Heart right ventricle (tissue), 16 donors: ENCODE data around the gene STXBP3. TPM values are rescaled to one million over a fixed set of nuclear protein-coding genes. Genes with fewer than 3 reads are reported as not detected.
"Not testable (repeated sequence)": the region's sequence is repeated elsewhere in the genome, so short reads cannot be mapped to it uniquely, and the experiment has no call there.

Experiments
- ATAC-seq, 8 donors: fragments of 200-7000 bp; cut with Tn5 transposase; one replicate each; pipeline ENCODE4 v1.9.1; 2020; ENCODE audit warnings: mild to moderate bottlenecking in 8 of 8, moderate library complexity in 8 of 8, moderate number of reproducible peaks in 1 of 8
- DNase-seq, 2 donors: peaks; one replicate each; pipeline ENCODE4 v3.0.0-alpha.2; 2020
- H3K27ac ChIP-seq, 10 donors: fragments of 200-600 bp; sonication (generic) in 2 of 10; one replicate each; pipeline versions ENCODE4 v1.5.0 to v1.8.0; 2020 to 2022; ENCODE audit warnings: mild to moderate bottlenecking in 3 of 10
- H3K27me3 ChIP-seq, 7 donors: fragments of 200-600 bp; one replicate each; pipeline ENCODE4 v1.8.0; 2021 to 2022; ENCODE audit warnings: mild to moderate bottlenecking in 2 of 7
- H3K36me3 ChIP-seq, 9 donors: fragments of 200-600 bp; sonication (generic) in 1 of 9; one replicate each; pipeline versions ENCODE4 v1.5.0 to v1.8.0; 2020 to 2022; ENCODE audit warnings: mild to moderate bottlenecking in 2 of 9
- H3K4me1 ChIP-seq, 9 donors: fragments of 200-600 bp; sonication (generic) in 1 of 9; one replicate each; pipeline versions ENCODE4 v1.5.0 to v1.8.0; 2020 to 2022; ENCODE audit warnings: mild to moderate bottlenecking in 4 of 9
- H3K4me3 ChIP-seq, 10 donors: fragments of 200-600 bp; sonication (generic) in 2 of 10; one replicate each; pipeline versions ENCODE4 v1.5.0 to v1.8.0; 2020 to 2022; ENCODE audit warnings: mild to moderate bottlenecking in 7 of 10, moderate library complexity in 2 of 10
- H3K9me3 ChIP-seq, 11 donors: fragments of 200-600 bp in 10 of 11; sonication (generic) in 2 of 11; one replicate each; pipeline versions ENCODE4 v1.5.0 to v1.8.0; 2013 to 2022; ENCODE audit warnings: mild to moderate bottlenecking in 2 of 11, control low read depth in 1 of 11, moderate library complexity in 1 of 11
- WGBS, 2 donors: extraction: QIAGEN DNeasy Blood & Tissue Kit; methylation state at CpG; one replicate each; pipeline ENCODE4 v1.1.7; 2013; ENCODE audit warnings: inconsistent platforms in 1 of 2; 5-methylcytosine and 5-hydroxymethylcytosine counted together
- intact Hi-C, 10 donors: fragments of 100-400 bp; cut with DNase I; formaldehyde crosslinking; loops; one replicate each; pipeline versions ENCODE4 v1.11.1 to v1.14.2; 2022
- polyA plus RNA-seq, 2 donors: library from polyadenylated mRNA; stranded (reverse); fragments of 200-250 nt; gene quantifications; one replicate each; pipeline ENCODE4 v1.2.3, GENCODE V29; 2013
- total RNA-seq, 10 donors: library from RNA; stranded (reverse); fragmentation: NEBNext Ultra II Directional in 3 of 10; extraction: Animal tissue kit (Norgen Biotek cat#: 25700) in 3 of 10; gene quantifications; one replicate each; pipeline versions ENCODE4 v1.2.1 to v1.2.4, GENCODE V29; 2021 to 2023
- TF ChIP-seq, protein P1 (sequence below), 9 donors: fragments of 200-600 bp; sonication (generic) in 2 of 9; IDR thresholded peaks; one replicate each; pipeline versions ENCODE4 v1.5.0 to v1.8.0; 2021 to 2022; ENCODE audit warnings: antibody characterized with exemption in 9 of 9, mild to moderate bottlenecking in 5 of 9, moderate library complexity in 1 of 9
- donor health status: Arrhythmogenic right ventricular cardiomyopathy.
- donor health status: ischemic (EF 13 %, LVEDD 7.1; RV severe dilation, severe dysfunction).
- donor health status: healthy with polysubstance abuse.
- donor health status: DM: no; HTN: yes; CAD: no.
- donor health status: DM: no; HTN: no; CAD: no.
- donor health status: ischemic (EF 25% LVEDD 6.9; RV normal size, moderate dysfunction).
- donor health status: ischemic (EF 25% LVEDD 5.7; RV mildly dilated, moderate dysfunction).
- donor health status: healthy.
- donor health status: DM: yes; HTN: yes; CAD: no.
- donor health status: Ischemic cardiomyopathy.
- donor health status: ischemic (EF 35%, LVEDD 5.7; RV mildly dilated, moderate dysfunction).
- donor health status: nonischemic (EF 11% LVEDD 7.7; RV severe dilation, severe dysfunction).
- donor health status: DM: yes; HTN: yes; CAD: no.
- donor health status: PGD.
- donor health status: ischemic (EF 29% LVEDD 5.4; RV normal size, mild dysfunction).
- donor health status: nonischemic (EF 23%, LVEDD 6.1; RV moderate dilation, normal function).

Gene STXBP3
- total and polyA plus RNA-seq, 12 donors, result 18.1 to 34.5 (median 22.9) TPM

DNA sequence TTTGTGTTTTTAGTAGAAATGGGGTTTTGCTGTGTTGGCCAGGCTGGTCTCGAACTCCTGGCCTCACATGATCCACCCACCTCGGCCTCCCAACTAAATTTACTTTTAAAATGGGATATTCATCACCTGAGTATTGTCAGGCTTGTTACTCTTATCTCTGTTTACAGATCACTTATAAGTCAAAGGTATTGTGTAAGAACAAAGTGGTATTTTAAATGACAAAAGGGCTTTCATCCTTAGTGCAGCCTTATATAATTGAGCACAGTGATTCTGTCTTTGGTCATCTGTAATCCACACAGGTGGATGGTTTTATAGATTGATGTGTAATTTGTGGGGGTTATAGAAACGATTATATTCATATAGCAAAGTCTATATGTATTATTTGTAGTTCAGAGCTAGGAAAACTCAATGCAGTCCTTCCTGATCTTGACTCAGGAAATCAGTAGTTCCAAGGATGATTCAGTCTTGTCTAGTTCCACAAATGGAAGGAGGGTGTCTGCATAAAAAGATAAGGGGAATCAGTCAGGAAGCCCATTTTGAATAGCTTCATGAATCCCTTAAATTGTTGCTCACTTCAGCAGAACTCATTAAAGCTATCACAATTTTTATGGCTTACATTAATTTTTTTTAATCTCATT lies 34.6 kb downstream of the STXBP3 start:
- DNase-seq (no peak), ATAC-seq (no peak)
- Histone ChIP-seq H3K4me3 (no peak overlapping the region), H3K9me3 (peaks cover 0 to 21% (median 12%) of the 10 kb centered on the region in 11 donors), H3K27me3 (no peaks in the 10 kb centered on the region), H3K4me1 (no peaks in the 10 kb centered on the region), H3K27ac (no peak overlapping the region), H3K36me3 (peaks cover 0 to 100% (median 57%) of the 10 kb centered on the region in 9 donors)
- intact Hi-C loops, result no loop called here
- 91 to 94% methylated on average over 3 of the region's 3 CpGs for WGBS, 2 donors
- TF ChIP-seq, protein P1, sequence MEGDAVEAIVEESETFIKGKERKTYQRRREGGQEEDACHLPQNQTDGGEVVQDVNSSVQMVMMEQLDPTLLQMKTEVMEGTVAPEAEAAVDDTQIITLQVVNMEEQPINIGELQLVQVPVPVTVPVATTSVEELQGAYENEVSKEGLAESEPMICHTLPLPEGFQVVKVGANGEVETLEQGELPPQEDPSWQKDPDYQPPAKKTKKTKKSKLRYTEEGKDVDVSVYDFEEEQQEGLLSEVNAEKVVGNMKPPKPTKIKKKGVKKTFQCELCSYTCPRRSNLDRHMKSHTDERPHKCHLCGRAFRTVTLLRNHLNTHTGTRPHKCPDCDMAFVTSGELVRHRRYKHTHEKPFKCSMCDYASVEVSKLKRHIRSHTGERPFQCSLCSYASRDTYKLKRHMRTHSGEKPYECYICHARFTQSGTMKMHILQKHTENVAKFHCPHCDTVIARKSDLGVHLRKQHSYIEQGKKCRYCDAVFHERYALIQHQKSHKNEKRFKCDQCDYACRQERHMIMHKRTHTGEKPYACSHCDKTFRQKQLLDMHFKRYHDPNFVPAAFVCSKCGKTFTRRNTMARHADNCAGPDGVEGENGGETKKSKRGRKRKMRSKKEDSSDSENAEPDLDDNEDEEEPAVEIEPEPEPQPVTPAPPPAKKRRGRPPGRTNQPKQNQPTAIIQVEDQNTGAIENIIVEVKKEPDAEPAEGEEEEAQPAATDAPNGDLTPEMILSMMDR (IDR thresholded peaks at IDR 0.05), result no peak

DNA sequence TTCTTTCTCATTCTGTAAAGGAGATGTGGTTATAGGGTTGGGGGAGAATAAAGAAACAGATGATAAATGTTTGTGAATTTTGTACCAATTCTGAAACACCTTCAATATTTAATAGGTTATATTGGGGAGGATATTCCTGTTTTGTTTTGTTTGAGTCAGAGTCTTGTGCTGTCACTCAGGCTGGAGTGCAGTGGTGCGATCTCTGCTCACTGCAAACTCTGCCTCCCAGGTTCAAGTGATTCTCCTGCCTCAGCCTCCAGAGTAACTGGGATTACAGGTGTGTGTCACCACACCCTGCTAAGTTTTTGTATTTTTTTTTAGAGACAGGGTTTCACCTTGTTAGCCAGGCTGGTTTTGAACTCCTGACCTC lies 35.1 kb downstream of the STXBP3 start:
- DNase-seq, intact Hi-C loops, H3K27ac ChIP-seq, ATAC-seq, H3K4me3 ChIP-seq, H3K27me3 ChIP-seq, H3K4me1 ChIP-seq: not testable (repeated sequence)
- 100% methylated on average over 1 of the region's 1 CpG for WGBS, 2 donors
- peaks cover 0 to 26% (median 14%) of the 10 kb centered on the region in 11 donors for H3K9me3 ChIP-seq
- peaks cover 0 to 100% (median 57%) of the 10 kb centered on the region in 9 donors for H3K36me3 ChIP-seq

DNA sequence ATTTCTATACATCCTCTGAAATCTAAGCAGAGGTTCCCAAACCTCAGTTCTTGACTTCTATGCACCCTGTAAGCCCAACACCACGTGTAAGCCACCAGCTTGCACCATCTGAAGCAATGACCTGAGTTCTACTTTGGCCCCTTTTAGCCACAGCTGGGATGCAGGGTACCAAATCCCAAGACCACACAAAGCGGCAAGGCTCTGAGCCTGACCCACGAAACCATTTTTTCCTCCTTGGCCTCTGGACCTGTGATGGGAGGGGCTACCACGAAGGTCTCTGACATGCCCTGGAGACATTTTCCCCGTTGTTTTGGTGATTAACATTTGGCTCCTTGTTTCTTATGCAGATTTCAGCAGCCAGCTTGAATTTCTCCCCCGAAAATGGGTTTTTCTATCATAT lies 38.8 kb downstream of the STXBP3 start:
- 96 to 98% methylated on average over 6 of the region's 6 CpGs for WGBS, 2 donors
- Histone ChIP-seq H3K27me3 (no peaks in the 10 kb centered on the region), H3K36me3 (peaks cover 0 to 100% (median 55%) of the 10 kb centered on the region in 9 donors), H3K4me3 (no peak overlapping the region), H3K4me1 (no peaks in the 10 kb centered on the region), H3K9me3 (peaks cover 0 to 26% (median 14%) of the 10 kb centered on the region in 11 donors), H3K27ac (no peak overlapping the region)
- ATAC-seq, result no peak
- DNase-seq, result no peak
- TF ChIP-seq, protein P1 (IDR thresholded peaks at IDR 0.05), result no peak
- intact Hi-C loops, result no loop called here

DNA sequence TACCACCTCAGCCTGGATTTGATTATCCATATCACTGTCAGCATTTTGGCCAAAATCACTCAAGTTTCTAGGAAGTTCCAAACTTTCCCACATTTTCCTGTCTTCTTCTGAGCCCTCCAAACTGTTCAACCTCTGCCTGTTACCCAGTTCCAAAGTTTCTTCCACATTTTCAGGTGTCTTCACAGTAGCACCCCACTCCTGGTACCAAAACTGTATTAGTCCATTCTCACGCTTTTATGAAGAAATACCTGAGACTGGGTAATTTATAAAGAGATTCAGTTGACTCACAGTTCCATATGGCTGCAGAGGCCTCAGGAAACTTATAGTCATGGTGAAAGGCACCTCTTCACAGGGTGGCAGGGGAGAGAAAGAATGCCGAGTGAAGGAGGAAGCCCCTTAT lies 39.4 kb downstream of the STXBP3 start:
- WGBS, 2 donors, result 97 to 99% methylated on average over 2 of the region's 2 CpGs
- H3K4me3 ChIP-seq, result no peak overlapping the region
- ATAC-seq, result no peak

DNA sequence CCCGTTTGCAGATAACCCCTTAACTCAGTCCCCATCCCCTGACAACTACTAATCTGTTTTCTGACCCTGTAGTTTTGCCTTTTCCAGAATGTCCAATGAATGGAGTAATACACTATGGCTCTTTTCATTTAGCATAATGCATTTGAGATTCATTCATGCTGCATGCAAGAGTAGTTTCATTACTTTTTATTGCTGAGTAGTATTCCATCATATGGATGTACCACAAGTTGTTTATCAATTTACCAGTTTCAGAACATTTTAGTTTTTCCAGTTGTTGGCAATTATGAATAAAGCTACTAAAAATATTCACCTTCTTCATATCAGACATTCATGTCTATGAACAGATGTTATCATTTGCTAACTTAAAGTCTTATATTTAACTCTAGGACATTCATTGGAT lies 45.3 kb downstream of the STXBP3 start:
- 100% methylated on average over 1 of the region's 1 CpG for WGBS, 2 donors
- ATAC-seq, result no peak
- intact Hi-C loops, result no loop called here

More for the DNA sequence above, 39.4 kb downstream of the STXBP3 start:
- H3K4me1 ChIP-seq, result no peaks in the 10 kb centered on the region
- no peak overlapping the region for H3K27ac ChIP-seq
- no peak for DNase-seq
- H3K27me3 ChIP-seq, result no peaks in the 10 kb centered on the region
- H3K36me3 ChIP-seq, result peaks cover 0 to 100% (median 54%) of the 10 kb centered on the region in 9 donors
- H3K9me3 ChIP-seq, result peaks cover 0 to 27% (median 14%) of the 10 kb centered on the region in 11 donors
- intact Hi-C loops, result no loop called here
- TF ChIP-seq, protein P1 (IDR thresholded peaks at IDR 0.05), result no peak

More for the DNA sequence above, 45.3 kb downstream of the STXBP3 start:
- Histone ChIP-seq H3K27me3 (no peaks in the 10 kb centered on the region), H3K9me3 (peaks cover 0 to 22% (median 5%) of the 10 kb centered on the region in 11 donors), H3K36me3 (peaks cover 0 to 100% (median 59%) of the 10 kb centered on the region in 9 donors), H3K27ac (no peak overlapping the region), H3K4me1 (no peaks in the 10 kb centered on the region), H3K4me3 (no peak overlapping the region)
- DNase-seq, result no peak
- TF ChIP-seq, protein P1 (IDR thresholded peaks at IDR 0.05), result no peak
